Panc1 (cell line): ENCODE measurements around the gene HABP2. TPM values are rescaled to one million over a fixed set of nuclear protein-coding genes. Genes with fewer than 3 reads are reported as not detected.

Experiments
- ATAC-seq: fragments of 200-7000 bp; cut with Tn5 transposase; 2 replicates; pipeline ENCODE4 v1.9.1; 2020; ENCODE audit warnings: mild to moderate bottlenecking, moderate library complexity
- BruUV-seq: library from RNA; stranded (reverse); fragments of 400-500 nt; replicated peaks from 2 replicates; lab custom pipeline; 2021; lab: Mats Ljungman, UMichigan
- CTCF ChIA-PET: fragments of 300-600 bp; sonication (Branson Sonifier 250); formaldehyde crosslinking; loops from one replicate; lab custom pipeline; 2022; ENCODE audit warnings: antibody characterized with exemption; lab: Charles Lee
- POLR2A ChIA-PET: fragments of 300-600 bp; sonication (Branson Sonifier 250); formaldehyde crosslinking; loops from one replicate; lab custom pipeline; 2022; ENCODE audit warnings: antibody characterized with exemption; lab: Charles Lee
- DNase-seq: peaks from one replicate; pipeline ENCODE4 v3.0.0-alpha.2; 2010; ENCODE audit warnings: low read depth, low spot score
- H3K27ac ChIP-seq: 2 replicates; pipeline ENCODE4 v1.5.1; 2011; ENCODE audit warnings: mild to moderate bottlenecking, low read length, inconsistent platforms
- H3K27me3 ChIP-seq: fragments of 200-500 bp; sonication (Bioruptor generic); 2 replicates; pipeline ENCODE4 v1.6.0; 2014; ENCODE audit warnings: low read length, inconsistent platforms; ENCODE audit not compliant: control insufficient read depth, insufficient read depth
- H3K36me3 ChIP-seq: fragments of 200-500 bp; sonication (Bioruptor generic); 2 replicates; pipeline ENCODE4 v1.5.1; 2014; ENCODE audit warnings: inconsistent platforms, mild to moderate bottlenecking, low read length, moderate library complexity; ENCODE audit not compliant: control insufficient read depth, insufficient read depth
- H3K4me1 ChIP-seq: 2 replicates; pipeline ENCODE4 v1.5.1; 2011; ENCODE audit warnings: inconsistent platforms, mild to moderate bottlenecking, low read length, moderate library complexity; ENCODE audit not compliant: control insufficient read depth, insufficient read depth
- H3K4me3 ChIP-seq, 2 experiments: 2 replicates each; pipeline ENCODE4 v1.5.1; 2011 to 2012; ENCODE audit warnings: low read depth in 2 of 2, low read length in 2 of 2, mild to moderate bottlenecking in 2 of 2, inconsistent platforms in 1 of 2, moderate library complexity in 1 of 2
- H3K9me3 ChIP-seq: fragments of 200-500 bp; sonication (Bioruptor generic); 2 replicates; pipeline ENCODE4 v1.5.1; 2014; ENCODE audit warnings: low read depth, mild to moderate bottlenecking, inconsistent platforms, low read length, moderate library complexity; ENCODE audit not compliant: control insufficient read depth, insufficient read depth
- POLR2AphosphoS5 ChIP-seq: IDR thresholded peaks from 2 replicates; pipeline ENCODE4 v1.6.1; 2012; ENCODE audit warnings: mild to moderate bottlenecking, low read depth, low read length, moderate library complexity
- SIN3A ChIP-seq: IDR thresholded peaks from 2 replicates; pipeline ENCODE4 v1.6.1; 2012; ENCODE audit warnings: low read depth, mild to moderate bottlenecking, low read length, moderate library complexity, borderline replicate concordance; ENCODE audit not compliant: insufficient read depth
- TCF7L2 ChIP-seq: IDR thresholded peaks from 2 replicates; pipeline ENCODE4 v1.6.1; 2011; ENCODE audit warnings: mild to moderate bottlenecking, low read depth, low read length, inconsistent platforms
- in situ Hi-C: cut with HindIII; loops from 2 replicates; pipeline ENCODE4 v1.10.0; 2016; ENCODE audit warnings: low sequenced_read_pairs, low pct_unique_long_range_greater_than_20kb
- intact Hi-C: fragments of 100-400 bp; cut with micrococcal nuclease; formaldehyde crosslinking; loops from one replicate; pipeline ENCODE4 v1.10.0; 2022; ENCODE audit not compliant: unreplicated experiment
- total RNA-seq: library from RNA; stranded (reverse); gene quantifications from one replicate; pipeline ENCODE4 v1.2.1, GENCODE V29; 2021; ENCODE audit not compliant: unreplicated experiment
- TF ChIP-seq, protein P1 (sequence below): fragments of 450-650 bp; IDR thresholded peaks from 2 replicates; pipeline ENCODE4 v1.5.1; 2017; ENCODE audit warnings: mild to moderate bottlenecking
- TF ChIP-seq, protein P2 (sequence below), 2 experiments: IDR thresholded peaks; 2 replicates each; pipeline ENCODE4 v1.6.1; 2011 to 2012; ENCODE audit warnings: low read depth in 2 of 2, control low read depth in 1 of 2, low read length in 1 of 2, mild to moderate bottlenecking in 1 of 2, moderate library complexity in 1 of 2; ENCODE audit not compliant: insufficient read depth in 1 of 2

The HABP2 gene
- total RNA-seq, 1 experiment from 2014 or later: 0.13 TPM

DNA sequence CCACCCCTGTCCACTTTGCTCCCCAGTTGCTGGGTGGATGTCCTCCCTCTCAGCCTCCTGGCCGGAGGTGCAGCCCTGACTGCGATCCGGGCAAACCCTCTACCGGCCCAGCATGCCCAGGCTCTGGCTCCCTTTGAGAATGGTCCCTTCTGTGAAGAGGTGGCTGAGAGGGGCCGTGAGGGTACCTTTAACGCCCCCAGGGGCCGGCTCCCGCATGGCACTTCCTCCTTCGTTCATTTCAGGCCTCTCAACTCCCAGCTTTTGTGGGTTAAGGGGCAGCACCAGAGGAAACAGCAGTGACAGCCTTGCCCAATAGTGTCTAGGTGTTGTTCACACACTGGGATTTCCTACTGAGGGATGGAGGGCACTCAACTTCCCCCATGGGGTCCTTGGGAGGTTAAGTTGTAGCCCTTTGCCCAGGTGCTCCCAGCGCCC lies 33.2 kb upstream of the HABP2 start:
- intact Hi-C loops (loop anchor here (5.0 kb wide), 1 partner anchor 132 kb away; no protein-coding TSS in a partner anchor), in situ Hi-C loops (no loop called here)
- ChIA-PET POLR2A (no interaction called here), CTCF (interaction anchor here (1.3 kb wide), 1 partner anchor 133 kb away, joined by 3 read pairs; no protein-coding TSS in a partner anchor)
- no peaks in the 10 kb centered on the region for H3K4me1 ChIP-seq
- no TSS peak for BruUV-seq
- no peak for TF ChIP-seq TCF7L2
- TF ChIP-seq, protein P1, sequence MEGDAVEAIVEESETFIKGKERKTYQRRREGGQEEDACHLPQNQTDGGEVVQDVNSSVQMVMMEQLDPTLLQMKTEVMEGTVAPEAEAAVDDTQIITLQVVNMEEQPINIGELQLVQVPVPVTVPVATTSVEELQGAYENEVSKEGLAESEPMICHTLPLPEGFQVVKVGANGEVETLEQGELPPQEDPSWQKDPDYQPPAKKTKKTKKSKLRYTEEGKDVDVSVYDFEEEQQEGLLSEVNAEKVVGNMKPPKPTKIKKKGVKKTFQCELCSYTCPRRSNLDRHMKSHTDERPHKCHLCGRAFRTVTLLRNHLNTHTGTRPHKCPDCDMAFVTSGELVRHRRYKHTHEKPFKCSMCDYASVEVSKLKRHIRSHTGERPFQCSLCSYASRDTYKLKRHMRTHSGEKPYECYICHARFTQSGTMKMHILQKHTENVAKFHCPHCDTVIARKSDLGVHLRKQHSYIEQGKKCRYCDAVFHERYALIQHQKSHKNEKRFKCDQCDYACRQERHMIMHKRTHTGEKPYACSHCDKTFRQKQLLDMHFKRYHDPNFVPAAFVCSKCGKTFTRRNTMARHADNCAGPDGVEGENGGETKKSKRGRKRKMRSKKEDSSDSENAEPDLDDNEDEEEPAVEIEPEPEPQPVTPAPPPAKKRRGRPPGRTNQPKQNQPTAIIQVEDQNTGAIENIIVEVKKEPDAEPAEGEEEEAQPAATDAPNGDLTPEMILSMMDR: peak; percentile 37
- H3K27me3 ChIP-seq: no peaks in the 10 kb centered on the region
- DNase-seq: no peak
- H3K9me3 ChIP-seq: no peaks in the 10 kb centered on the region
- no peaks in the 10 kb centered on the region for H3K36me3 ChIP-seq
- peak; percentile 47; the same call in 1 of the 2 replicates for ATAC-seq
- no peak overlapping the region for H3K4me3 ChIP-seq
- no peak overlapping the region for H3K27ac ChIP-seq

DNA sequence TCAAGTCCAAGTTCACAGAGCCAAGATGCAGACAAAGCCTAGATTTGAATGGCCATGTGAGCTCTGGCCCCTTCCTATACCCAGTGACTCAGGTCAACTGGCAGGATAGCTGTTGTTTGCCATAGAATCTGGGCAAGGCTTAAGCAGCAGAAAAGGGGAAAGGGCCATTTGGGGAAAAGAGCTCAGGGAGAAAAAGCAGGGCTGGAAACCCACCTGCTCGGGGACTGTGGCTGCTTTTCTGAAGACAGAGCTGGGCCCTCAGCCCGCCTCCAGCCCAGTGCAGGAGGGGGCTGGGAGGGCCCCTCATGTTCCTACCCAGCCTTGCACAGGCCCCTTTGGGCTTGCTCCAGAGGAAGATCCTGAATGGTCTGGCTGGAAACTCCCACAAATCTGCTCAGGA lies 32.6 kb upstream of the HABP2 start:
- H3K27ac ChIP-seq: no peak overlapping the region
- ChIA-PET POLR2A (no interaction called here), CTCF (interaction anchor here (1.0 to 1.3 kb wide), 2 partner anchors 9 to 134 kb away, joined by 3 to 4 read pairs; no protein-coding TSS in a partner anchor)
- H3K9me3 ChIP-seq: no peaks in the 10 kb centered on the region
- no peak overlapping the region for H3K4me3 ChIP-seq
- no TSS peak for BruUV-seq
- intact Hi-C loops (loop anchor here (5.0 kb wide), 1 partner anchor 133 kb away; no protein-coding TSS in a partner anchor), in situ Hi-C loops (no loop called here)
- no peaks in the 10 kb centered on the region for H3K36me3 ChIP-seq
- ATAC-seq (no peak), DNase-seq (no peak)
- no peaks in the 10 kb centered on the region for H3K27me3 ChIP-seq
- no peaks in the 10 kb centered on the region for H3K4me1 ChIP-seq
- TF ChIP-seq SIN3A: no peak
- TF ChIP-seq, protein P1: no peak
- TF ChIP-seq, protein P2, sequence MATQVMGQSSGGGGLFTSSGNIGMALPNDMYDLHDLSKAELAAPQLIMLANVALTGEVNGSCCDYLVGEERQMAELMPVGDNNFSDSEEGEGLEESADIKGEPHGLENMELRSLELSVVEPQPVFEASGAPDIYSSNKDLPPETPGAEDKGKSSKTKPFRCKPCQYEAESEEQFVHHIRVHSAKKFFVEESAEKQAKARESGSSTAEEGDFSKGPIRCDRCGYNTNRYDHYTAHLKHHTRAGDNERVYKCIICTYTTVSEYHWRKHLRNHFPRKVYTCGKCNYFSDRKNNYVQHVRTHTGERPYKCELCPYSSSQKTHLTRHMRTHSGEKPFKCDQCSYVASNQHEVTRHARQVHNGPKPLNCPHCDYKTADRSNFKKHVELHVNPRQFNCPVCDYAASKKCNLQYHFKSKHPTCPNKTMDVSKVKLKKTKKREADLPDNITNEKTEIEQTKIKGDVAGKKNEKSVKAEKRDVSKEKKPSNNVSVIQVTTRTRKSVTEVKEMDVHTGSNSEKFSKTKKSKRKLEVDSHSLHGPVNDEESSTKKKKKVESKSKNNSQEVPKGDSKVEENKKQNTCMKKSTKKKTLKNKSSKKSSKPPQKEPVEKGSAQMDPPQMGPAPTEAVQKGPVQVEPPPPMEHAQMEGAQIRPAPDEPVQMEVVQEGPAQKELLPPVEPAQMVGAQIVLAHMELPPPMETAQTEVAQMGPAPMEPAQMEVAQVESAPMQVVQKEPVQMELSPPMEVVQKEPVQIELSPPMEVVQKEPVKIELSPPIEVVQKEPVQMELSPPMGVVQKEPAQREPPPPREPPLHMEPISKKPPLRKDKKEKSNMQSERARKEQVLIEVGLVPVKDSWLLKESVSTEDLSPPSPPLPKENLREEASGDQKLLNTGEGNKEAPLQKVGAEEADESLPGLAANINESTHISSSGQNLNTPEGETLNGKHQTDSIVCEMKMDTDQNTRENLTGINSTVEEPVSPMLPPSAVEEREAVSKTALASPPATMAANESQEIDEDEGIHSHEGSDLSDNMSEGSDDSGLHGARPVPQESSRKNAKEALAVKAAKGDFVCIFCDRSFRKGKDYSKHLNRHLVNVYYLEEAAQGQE (IDR thresholded peaks at IDR 0.05; ENCODE audit: insufficient read depth in 1 of 2, low read depth in 2 of 2, low read length in 1 of 2): no peak
- no peak for TF ChIP-seq TCF7L2
- TF ChIP-seq POLR2AphosphoS5: no peak
